ENCODE measurements around the gene PKHD1.

The PKHD1 gene

GRCh38 chr6:51704932-51705540 is 382.4 kb downstream of the PKHD1 start:
- DNase-seq (ENCODE audit: low read depth in 2 of 2), result no peak

- no peak for DNase-seq (ENCODE audit: low read depth in 2 of 2)
These were observed 384.6 kb downstream of the PKHD1 start for GRCh38 chr6:51702851-51703250.

GRCh38 chr6:51684603-51685002 is 402.8 kb downstream of the PKHD1 start:
- no peak for DNase-seq (ENCODE audit: low read depth in 2 of 2)

GRCh38 chr6:51684038-51684437 is 403.4 kb downstream of the PKHD1 start:
- DNase-seq (ENCODE audit: low read depth in 2 of 2), result no peak

GRCh38 chr6:51678905-51679620 is 408.4 kb downstream of the PKHD1 start:
- DNase-seq (ENCODE audit: low read depth in 2 of 2), result no peak

- no peak for DNase-seq (ENCODE audit: low read depth in 2 of 2)
These were observed 409.1 kb downstream of the PKHD1 start for GRCh38 chr6:51678274-51678673.

GRCh38 chr6:51675922-51676275 is 411.5 kb downstream of the PKHD1 start:
- no peak for DNase-seq (ENCODE audit: low read depth in 2 of 2)

- no peak for DNase-seq (ENCODE audit: low read depth in 2 of 2)
These were observed 412.1 kb downstream of the PKHD1 start for GRCh38 chr6:51675020-51675921.

- DNase-seq (ENCODE audit: low read depth in 2 of 2), result no peak
These were observed 423.9 kb downstream of the PKHD1 start for GRCh38 chr6:51663525-51663924.

GRCh38 chr6:51660767-51661166 is 426.6 kb downstream of the PKHD1 start:
- DNase-seq (ENCODE audit: low read depth in 2 of 2), result no peak

- DNase-seq (ENCODE audit: low read depth in 2 of 2), result no peak
These were observed 429.9 kb downstream of the PKHD1 start for GRCh38 chr6:51657491-51657890.

GRCh38 chr6:51655517-51655916 is 431.9 kb downstream of the PKHD1 start:
- no peak for DNase-seq (ENCODE audit: low read depth in 2 of 2)

GRCh38 chr6:51654647-51655046 is 432.8 kb downstream of the PKHD1 start:
- no peak for DNase-seq (ENCODE audit: low read depth in 2 of 2)

- no peak for DNase-seq (ENCODE audit: low read depth in 2 of 2)
These were observed 436.1 kb downstream of the PKHD1 start for GRCh38 chr6:51651132-51651817.

- no peak for DNase-seq (ENCODE audit: low read depth in 2 of 2)
These were observed 438.6 kb downstream of the PKHD1 start for GRCh38 chr6:51648774-51649173.

- DNase-seq (ENCODE audit: low read depth in 2 of 2), result no peak
These were observed 439.2 kb downstream of the PKHD1 start for GRCh38 chr6:51648236-51648635.

GRCh38 chr6:51644426-51644825 is 443.0 kb downstream of the PKHD1 start:
- no peak for DNase-seq (ENCODE audit: low read depth in 2 of 2)

- no peak for DNase-seq (ENCODE audit: low read depth in 2 of 2)
These were observed 447.4 kb downstream of the PKHD1 start for GRCh38 chr6:51640021-51640420.

GRCh38 chr6:51633424-51633823 is 454.0 kb downstream of the PKHD1 start:
- no peak for DNase-seq (ENCODE audit: low read depth in 2 of 2)

GRCh38 chr6:51630011-51630410 is 457.4 kb downstream of the PKHD1 start:
- DNase-seq (ENCODE audit: low read depth in 2 of 2), result no peak

- no peak for DNase-seq (ENCODE audit: low read depth in 2 of 2)
These were observed 461.0 kb downstream of the PKHD1 start for GRCh38 chr6:51626391-51626790.

GRCh38 chr6:51625566-51625965 is 461.8 kb downstream of the PKHD1 start:
- DNase-seq (ENCODE audit: low read depth in 2 of 2), result no peak

Measured in activated CD8-positive, alpha-beta memory T cell treated with anti-CD3 and anti-CD28 coated beads for 4 hours (primary cell).